GM18951 (cell line): Measurements from ENCODE around the gene ARMC7.

Experiments used
- POLR2A ChIP-seq: IDR thresholded peaks from 4 replicates; pipeline ENCODE4 v1.6.1; 2011; ENCODE audit warnings: mild to moderate bottlenecking; ENCODE audit not compliant: insufficient read length, insufficient read depth; ENCODE audit errors: extremely low read depth
- in situ Hi-C: fragments of 300-500 bp; cut with MboI; formaldehyde crosslinking; loops from one replicate; pipeline ENCODE4 v1.12.0; 2022; ENCODE audit warnings: low sequenced_read_pairs, mixed read lengths, inconsistent platforms; ENCODE audit not compliant: unreplicated experiment

Gene ARMC7

DNA sequence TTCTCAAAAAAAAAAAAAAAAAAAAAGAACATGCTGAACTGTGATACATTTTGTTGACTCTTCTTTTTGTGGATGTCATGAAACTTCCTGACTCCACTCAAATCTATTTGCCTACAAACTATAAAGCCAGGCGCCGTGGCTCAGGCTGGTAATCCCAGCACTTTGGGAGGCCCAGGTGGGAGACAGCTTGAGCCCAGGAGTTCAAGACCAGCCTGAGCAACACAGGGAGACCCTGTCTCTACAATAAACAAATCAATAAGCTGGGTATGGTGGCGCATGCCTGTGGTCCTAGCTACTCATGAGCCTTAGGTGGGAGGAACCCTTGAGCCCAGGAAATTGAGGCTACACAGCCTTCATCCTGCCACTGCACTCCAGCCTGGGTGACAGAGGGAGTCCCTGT is 23.2 kb downstream of the ARMC7 start:
- in situ Hi-C loops: loop anchor here (25.0 kb wide), 1 partner anchor 1804 kb away; no protein-coding TSS in a partner anchor
- TF ChIP-seq POLR2A: no peak

DNA sequence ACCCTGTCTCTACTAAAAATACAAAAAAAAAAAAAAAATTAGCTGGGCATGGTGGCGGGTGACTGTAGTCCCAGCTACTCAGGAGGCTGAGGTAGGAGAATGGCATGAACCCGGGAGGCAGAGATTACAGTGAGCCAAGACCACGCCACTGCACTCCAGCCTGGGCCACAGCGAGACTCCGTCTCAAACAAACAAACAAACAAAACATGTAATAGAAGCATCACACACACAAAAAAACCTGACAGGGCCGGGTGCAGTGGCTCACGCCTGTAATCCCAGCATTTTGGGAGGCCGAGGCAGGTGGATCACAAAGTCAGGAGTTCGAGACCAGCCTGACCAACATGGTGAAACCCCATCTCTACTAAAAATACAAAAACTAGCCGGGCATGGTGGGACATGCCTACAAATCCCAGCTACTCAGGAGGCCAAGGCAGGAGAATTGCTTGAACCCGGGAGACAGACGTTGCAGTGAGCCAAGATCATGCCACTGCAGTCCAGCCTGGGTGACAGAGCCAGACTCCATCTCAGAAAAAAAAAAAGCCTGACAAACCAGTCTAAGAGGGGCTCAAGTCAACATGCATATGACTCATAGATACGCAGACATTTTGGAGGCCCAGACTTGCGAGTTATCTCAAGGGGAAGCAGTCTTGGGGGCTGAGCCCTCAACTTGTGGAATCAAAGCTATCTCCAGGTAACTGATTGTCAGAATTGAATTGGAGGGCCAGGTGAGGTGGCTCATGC is 24.0 kb downstream of the ARMC7 start:
- in situ Hi-C loops: loop anchor here (25.0 kb wide), 1 partner anchor 1804 kb away; no protein-coding TSS in a partner anchor

DNA sequence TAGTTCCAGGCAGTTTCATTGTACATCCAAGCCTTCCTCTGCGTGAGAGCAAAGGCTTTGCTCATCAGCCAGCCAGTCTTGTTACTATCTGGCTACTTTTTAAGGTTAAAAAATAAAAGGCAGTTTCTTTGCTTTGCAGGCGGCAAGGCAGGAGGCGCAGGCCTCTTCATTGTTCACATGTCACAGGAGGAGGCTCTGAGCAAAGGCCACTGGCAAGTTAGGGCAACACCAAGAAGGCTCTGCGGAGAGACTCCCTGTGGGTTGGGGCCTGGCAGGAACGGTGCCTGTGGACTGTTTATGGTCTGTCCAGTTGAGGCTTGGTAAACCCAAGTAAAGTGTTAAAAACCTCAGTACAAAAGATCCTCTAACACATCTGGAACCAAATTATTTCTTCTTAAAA is 25.7 kb downstream of the ARMC7 start:
- no peak for TF ChIP-seq POLR2A

DNA sequence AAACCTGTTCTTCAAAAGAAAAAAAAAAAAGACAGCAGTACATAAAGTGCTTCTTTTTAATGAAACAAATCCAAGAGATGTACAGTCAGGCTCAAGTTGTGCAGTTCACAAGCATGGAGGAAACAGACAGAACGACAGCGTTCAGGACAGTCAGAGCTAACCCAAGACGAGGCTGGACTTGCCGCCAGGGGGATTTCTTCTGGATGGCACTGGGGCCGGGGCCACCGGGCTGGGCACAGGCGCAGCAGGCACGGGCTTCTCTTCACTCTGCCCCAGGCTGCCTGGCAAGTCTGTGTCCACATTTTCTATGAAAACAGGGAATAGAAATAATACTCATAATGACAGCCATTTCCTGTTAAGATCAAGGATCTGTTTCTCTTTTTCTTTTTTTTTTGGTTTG is 26.2 kb downstream of the ARMC7 start:
- in situ Hi-C loops: loop anchor here (25.0 kb wide), 1 partner anchor 1801 kb away; no protein-coding TSS in a partner anchor
- TF ChIP-seq POLR2A: no peak

More for the DNA sequence above, 25.7 kb downstream of the ARMC7 start:
- in situ Hi-C loops: loop anchor here (25.0 kb wide), 1 partner anchor 1802 kb away; no protein-coding TSS in a partner anchor

DNA sequence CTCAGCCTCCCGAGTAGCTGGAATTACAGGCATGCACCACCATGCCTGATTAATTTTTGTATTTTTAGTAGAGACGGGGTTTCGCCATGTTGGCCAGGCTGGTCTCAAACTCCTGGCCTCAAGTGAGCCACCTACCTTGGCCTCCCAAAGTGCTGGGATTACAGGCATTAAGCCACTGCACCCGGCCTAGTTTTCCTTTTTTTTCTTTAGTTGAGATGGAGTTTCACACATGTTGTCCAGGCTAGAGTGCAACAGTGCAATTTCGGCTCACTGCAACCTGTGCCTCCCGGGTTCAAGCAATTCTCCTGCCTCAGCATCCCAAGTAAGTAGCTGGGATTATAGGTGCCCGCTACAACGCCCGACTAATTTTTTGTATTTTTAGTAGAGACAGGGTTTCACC is 28.0 kb downstream of the ARMC7 start:
- in situ Hi-C loops: loop anchor here (25.0 kb wide), 1 partner anchor 1800 kb away; no protein-coding TSS in a partner anchor

DNA sequence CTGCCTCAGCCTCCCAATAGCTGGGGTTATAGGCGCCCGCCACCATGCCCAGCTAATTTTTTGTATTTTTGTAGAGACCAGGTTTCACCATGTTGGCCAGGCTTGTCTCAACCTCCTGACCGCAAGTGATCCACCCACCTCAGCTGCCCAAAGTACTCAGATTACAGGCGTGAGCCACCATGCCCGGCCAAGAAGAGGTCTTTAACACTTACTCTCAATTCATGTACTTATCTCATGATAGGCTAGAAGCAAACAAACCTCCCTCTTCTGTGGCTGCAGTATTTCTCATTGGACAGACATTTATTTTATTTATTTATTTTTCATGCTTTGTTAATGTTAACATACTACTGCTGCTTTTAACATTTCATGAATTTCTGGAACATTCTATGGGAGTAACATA is 28.8 kb downstream of the ARMC7 start:
- no peak for TF ChIP-seq POLR2A
- in situ Hi-C loops: loop anchor here (25.0 kb wide), 1 partner anchor 1799 kb away; no protein-coding TSS in a partner anchor

DNA sequence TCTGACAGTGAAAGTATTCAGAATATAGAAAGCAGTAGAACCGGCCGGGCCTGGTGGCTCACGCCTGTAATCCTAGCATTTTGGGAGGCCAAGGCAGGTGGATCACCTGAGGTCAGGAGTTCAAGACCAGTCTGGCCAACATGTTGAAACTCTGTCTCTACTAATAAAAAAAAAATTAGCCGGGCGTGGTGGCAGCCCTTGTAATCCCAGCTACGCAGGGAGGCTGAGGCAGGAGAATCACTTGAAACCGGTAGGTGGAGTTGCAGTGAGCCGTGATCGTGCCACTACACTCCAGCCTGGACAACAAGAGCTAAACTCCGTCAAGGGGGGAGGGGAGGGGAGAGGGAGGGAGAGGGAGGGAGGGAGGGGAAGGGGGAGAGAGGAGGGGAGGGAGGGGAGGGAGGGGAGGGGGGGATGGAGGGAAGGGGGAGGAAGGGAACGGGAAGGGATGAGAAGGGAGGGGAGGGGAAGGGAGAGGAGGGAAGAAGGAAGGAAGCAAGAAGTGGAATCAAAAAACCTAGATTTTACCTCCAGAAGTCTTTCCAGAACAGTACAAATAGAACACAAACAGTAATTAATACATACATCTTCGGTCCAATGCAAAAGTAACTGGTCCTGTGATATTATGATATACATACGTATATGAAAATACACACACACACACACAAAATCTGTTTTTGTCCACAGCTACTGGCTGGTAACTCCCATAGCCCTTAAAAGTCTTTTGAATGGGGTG is 32.6 kb downstream of the ARMC7 start:
- in situ Hi-C loops: loop anchor here (25.0 kb wide), 1 partner anchor 1795 kb away; no protein-coding TSS in a partner anchor
- no peak for TF ChIP-seq POLR2A

DNA sequence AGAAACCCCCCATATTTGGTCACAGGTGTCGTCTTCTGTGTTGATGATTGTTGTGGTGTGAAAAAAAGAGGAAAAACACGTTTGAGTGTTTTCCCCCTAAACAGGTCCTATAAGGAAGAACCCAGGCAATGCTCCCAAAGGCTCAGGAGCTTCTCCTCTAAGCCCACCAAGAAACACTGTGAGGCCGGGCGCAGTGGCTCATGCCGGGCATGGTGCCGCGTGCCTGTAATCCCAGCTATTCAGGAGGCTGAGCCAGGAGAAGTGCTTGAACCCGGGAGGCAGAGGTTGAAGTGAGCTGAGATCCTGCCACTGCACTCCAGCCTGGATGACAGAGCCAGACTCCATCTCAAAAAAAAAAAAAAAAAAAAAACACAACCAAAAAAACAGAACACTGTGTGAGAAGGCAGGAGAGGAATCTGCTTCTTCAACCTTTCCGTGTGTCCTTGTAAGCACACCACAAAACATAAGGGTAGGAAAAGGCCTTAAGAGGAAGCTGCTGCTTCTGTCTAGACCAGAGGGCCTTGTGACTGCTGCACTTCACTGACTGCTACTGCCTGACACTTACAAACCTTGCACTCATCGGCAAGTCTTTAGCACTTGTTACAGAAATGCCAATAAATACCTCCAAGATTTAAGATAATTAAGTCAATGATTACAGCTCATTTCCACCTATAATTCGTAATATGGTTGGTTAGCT is 35.2 kb downstream of the ARMC7 start:
- no peak for TF ChIP-seq POLR2A
- in situ Hi-C loops: loop anchor here (25.0 kb wide), 1 partner anchor 1792 kb away; no protein-coding TSS in a partner anchor

DNA sequence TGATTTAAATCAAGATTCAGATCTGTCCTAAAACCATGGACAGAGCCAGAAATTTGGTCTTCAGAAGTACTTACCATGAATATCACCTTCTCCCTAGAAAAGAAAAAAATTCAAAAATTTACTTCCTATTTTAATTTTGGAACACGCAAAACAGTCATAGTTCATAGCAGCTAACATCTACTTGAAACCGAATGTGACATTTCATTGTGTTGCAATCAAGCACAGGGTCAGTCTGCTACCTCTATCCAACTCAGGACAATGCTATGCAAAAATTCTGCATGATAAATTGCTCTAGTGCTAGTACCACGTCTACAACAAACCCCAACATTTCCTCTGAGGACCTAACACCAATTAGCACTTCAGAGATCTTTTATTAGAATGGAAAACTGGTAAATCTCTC is 36.8 kb downstream of the ARMC7 start:
- in situ Hi-C loops: loop anchor here (25.0 kb wide), 1 partner anchor 1791 kb away; no protein-coding TSS in a partner anchor
- TF ChIP-seq POLR2A: no peak

DNA sequence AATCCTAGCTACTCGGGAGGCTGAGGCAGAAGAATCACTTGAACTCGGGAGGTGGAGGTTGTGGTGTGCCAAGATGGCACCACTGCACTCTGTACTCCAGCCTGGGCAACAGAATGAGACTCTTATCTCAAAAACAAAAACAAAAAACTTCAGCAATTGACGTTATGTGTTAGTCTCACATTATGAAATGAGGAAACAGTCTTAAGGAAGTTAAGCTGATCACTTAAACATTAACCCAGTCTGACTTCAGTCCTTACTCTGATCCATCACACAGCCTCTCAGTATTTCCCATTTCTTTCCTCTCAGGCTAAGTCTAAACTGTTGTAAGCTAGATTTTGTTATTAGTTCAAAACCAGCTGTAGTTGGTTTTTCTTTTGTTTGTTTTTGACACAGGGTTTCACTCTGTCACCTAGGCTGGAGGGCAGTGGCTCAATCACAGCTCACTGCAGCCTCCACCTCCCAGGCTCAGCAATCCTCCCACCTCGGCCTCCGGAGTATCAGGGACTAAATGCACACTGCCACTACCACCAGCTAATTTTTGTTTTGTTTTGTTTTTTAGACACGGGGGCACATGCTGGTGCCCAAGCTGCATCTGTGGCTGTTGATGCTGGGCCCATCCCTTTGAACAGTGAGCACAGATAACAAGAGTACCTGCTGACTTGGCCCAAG is 38.2 kb downstream of the ARMC7 start:
- no peak for TF ChIP-seq POLR2A
- in situ Hi-C loops: loop anchor here (25.0 kb wide), 1 partner anchor 1789 kb away; no protein-coding TSS in a partner anchor

DNA sequence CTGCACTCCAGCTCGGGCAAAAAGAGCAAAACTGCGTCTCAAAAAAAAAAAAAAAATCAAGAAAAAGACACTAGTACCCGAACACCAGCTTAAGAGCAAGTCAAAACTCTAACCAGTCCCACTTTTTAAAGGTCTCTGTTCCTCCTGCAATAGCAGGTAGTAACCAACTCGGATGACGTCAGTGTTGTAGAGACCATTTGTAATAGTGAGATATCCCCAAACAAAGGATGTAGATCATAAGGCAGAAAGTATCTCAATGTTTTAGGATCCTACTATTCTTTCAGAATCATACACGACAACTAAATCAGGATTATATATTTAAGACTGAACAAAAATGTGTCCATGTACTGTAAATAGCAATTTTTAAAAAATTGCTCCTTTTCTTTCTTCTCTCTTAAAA is 42.2 kb downstream of the ARMC7 start:
- in situ Hi-C loops: no loop called here
- no peak for TF ChIP-seq POLR2A

DNA sequence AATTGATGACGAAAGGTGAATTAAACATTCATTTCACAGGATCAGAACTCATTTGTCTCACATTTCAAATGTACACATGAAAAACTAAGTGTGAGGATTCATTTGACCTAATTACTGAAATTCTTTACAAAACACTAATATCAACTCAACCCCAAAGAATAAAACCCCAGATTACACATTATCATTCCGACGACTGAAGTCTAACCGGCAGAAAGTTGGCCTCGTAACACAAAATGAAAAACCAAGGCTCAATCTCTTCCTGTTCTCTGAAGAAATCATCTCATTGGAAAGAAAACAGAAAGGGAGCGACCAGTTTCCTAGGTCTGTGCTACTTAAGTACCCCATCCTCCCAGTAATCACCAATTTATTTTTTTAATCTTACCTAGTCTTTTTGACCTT is 42.8 kb downstream of the ARMC7 start:
- TF ChIP-seq POLR2A: no peak
- in situ Hi-C loops: no loop called here

DNA sequence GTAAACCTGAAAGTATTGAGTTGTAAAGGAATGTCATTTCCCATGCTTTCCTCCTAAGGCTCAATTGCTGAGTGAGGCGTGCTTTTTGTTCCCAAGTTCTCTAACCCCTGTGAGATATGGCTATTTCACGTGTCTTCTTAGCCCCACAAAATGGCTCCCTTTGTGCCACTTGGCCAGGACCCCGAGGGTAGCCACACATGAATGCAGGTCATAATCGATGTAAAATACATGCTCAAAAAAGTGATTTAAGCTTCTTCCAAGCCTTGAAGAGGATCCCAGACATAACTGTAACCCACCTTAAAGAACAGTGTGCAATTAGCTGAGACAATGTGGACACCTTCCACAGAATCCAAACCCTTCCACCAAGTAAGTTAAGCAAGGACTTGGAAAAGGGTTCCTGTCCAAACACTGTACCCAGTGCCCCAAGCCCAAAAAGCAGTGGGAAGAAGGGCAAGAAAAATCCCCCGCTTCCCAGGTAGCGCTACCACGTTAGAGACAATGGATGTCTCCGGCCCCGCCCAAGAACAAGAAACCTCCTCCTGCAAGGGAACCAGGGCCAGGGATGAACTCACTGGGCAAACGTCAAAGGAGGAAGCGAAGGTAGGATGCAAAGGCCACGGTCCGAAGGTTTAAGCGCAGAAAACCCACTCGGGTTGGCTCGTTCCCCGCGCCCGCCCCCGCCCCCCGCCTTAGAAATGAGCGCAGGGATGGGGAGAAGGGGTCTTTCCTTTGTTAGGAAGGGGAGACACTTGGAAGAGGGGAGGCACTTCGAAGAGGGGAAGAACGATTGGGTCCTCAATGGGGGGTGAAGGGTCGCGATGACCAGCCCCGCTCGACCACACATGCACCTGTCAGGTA is 43.4 kb downstream of the ARMC7 start:
- in situ Hi-C loops: no loop called here
- peak; percentile 12 for TF ChIP-seq POLR2A
